Hepatocyte (in vitro differentiated cells): ENCODE measurements around the gene ADGB.

Source experiments
- EZH2phosphoT487 ChIP-seq: fragments of 200-600 bp; sonication (generic); IDR thresholded peaks from one replicate; pipeline ENCODE4 v1.6.1; 2018; ENCODE audit warnings: antibody characterized with exemption, mild to moderate bottlenecking, low read depth, moderate library complexity; ENCODE audit not compliant: unreplicated experiment, severe bottlenecking
- TF ChIP-seq, protein P1 (sequence below): fragments of 200-600 bp; sonication (generic); IDR thresholded peaks from 2 replicates; pipeline ENCODE4 v1.5.1; 2016; ENCODE audit warnings: antibody characterized with exemption, mild to moderate bottlenecking; ENCODE audit not compliant: poor library complexity

DNA sequence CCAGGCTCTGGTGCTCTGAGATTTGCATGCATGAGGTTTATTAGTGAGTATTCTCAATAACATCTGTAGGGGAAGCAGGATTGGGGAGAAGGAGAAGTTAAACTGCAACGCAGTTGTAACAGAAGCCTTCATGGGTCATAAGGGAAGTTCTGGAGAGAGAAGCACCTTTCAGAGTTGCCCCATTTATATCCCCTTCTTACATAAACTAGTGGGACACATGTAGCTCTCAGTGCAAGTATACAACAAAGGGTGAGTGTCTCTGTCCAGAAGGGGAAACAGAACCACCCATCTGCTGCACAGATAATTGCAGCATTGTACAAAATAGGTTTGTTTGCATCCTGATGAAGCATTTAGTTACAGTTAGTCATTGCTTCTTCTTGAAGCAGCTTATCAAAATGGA lies 4.3 kb upstream of the ADGB start:
- TF ChIP-seq, protein P1, sequence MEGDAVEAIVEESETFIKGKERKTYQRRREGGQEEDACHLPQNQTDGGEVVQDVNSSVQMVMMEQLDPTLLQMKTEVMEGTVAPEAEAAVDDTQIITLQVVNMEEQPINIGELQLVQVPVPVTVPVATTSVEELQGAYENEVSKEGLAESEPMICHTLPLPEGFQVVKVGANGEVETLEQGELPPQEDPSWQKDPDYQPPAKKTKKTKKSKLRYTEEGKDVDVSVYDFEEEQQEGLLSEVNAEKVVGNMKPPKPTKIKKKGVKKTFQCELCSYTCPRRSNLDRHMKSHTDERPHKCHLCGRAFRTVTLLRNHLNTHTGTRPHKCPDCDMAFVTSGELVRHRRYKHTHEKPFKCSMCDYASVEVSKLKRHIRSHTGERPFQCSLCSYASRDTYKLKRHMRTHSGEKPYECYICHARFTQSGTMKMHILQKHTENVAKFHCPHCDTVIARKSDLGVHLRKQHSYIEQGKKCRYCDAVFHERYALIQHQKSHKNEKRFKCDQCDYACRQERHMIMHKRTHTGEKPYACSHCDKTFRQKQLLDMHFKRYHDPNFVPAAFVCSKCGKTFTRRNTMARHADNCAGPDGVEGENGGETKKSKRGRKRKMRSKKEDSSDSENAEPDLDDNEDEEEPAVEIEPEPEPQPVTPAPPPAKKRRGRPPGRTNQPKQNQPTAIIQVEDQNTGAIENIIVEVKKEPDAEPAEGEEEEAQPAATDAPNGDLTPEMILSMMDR: no peak
- no peak for TF ChIP-seq EZH2phosphoT487
